CD14-positive monocyte (primary cell): Measurements from ENCODE around the gene SPTB. TPM values are rescaled to one million over a fixed set of nuclear protein-coding genes. Genes with fewer than 3 reads are reported as not detected.
A peak's percentile ranks its signal among the peaks of the same experiment; 100 is the strongest.

ENCODE experiments used
- DNase-seq, 3 donors: peaks; one replicate each; pipeline ENCODE4 v3.0.0-alpha.2; 2011 to 2022
- H2AFZ ChIP-seq: 2 replicates; pipeline ENCODE4 v1.6.0; 2012; ENCODE audit warnings: mild to moderate bottlenecking, low read depth, low read length, inconsistent platforms; ENCODE audit not compliant: insufficient read depth, poor library complexity, severe bottlenecking
- H3K27ac ChIP-seq, 2 donors: 1 replicate in 1 of 2; 2 replicates in 1 of 2; pipeline ENCODE4 v1.5.1; 2012 to 2013; ENCODE audit warnings: low read length in 2 of 2, control low read depth in 1 of 2, inconsistent platforms in 1 of 2, low read depth in 1 of 2, mild to moderate bottlenecking in 1 of 2
- H3K27me3 ChIP-seq, 2 donors: one replicate each; pipeline versions ENCODE4 v1.6.0 to v1.6.1; 2011 to 2013; ENCODE audit warnings: low read length in 2 of 2; ENCODE audit not compliant: control insufficient read depth in 2 of 2, insufficient read depth in 2 of 2
- H3K36me3 ChIP-seq, 2 donors: replicated peaks in 1 of 2; 1 replicate in 1 of 2; 2 replicates in 1 of 2; pipeline versions ENCODE4 v1.5.1 to v1.6.1; 2012 to 2013; ENCODE audit warnings: low read length in 2 of 2, control low read depth in 1 of 2, inconsistent platforms in 1 of 2, mild to moderate bottlenecking in 1 of 2; ENCODE audit not compliant: insufficient read depth in 2 of 2, control insufficient read depth in 1 of 2
- H3K4me1 ChIP-seq, 2 donors: 1 replicate in 1 of 2; 2 replicates in 1 of 2; pipeline versions ENCODE4 v1.5.1 to v1.6.1; 2012 to 2013; ENCODE audit warnings: low read length in 2 of 2, control low read depth in 1 of 2, inconsistent platforms in 1 of 2, mild to moderate bottlenecking in 1 of 2, moderate library complexity in 1 of 2; ENCODE audit not compliant: insufficient read depth in 2 of 2, control insufficient read depth in 1 of 2
- H3K4me2 ChIP-seq: replicated peaks from 2 replicates; pipeline ENCODE3; 2012; ENCODE audit warnings: low read length, moderate library complexity, mild to moderate bottlenecking; ENCODE audit not compliant: poor library complexity, severe bottlenecking; ENCODE audit errors: extremely low read depth
- H3K4me3 ChIP-seq, 3 experiments: fragments of 200-600 bp in 1 of 3; sonication (generic) in 1 of 3; replicated peaks in 1 of 3; 1 replicate in 2 of 3; 2 replicates in 1 of 3; pipeline ENCODE4 v1.5.1; 2011 to 2013; ENCODE audit warnings: low read length in 3 of 3, mild to moderate bottlenecking in 3 of 3, control low read depth in 2 of 3, low read depth in 2 of 3, inconsistent platforms in 1 of 3, moderate library complexity in 1 of 3
- H3K79me2 ChIP-seq: 2 replicates; pipeline ENCODE4 v1.6.0; 2012; ENCODE audit warnings: mild to moderate bottlenecking, control low read depth, inconsistent platforms, low read length, moderate library complexity; ENCODE audit not compliant: insufficient read depth
- H3K9ac ChIP-seq: 2 replicates; pipeline ENCODE4 v1.6.0; 2017; ENCODE audit warnings: low read length, mild to moderate bottlenecking; ENCODE audit not compliant: insufficient read depth, poor library complexity, severe bottlenecking
- H3K9me3 ChIP-seq, 2 donors: replicated peaks in 1 of 2; 1 replicate in 1 of 2; 2 replicates in 1 of 2; pipeline versions ENCODE4 v1.5.1 to v1.6.1; 2012 to 2013; ENCODE audit warnings: low read length in 2 of 2, control low read depth in 1 of 2; ENCODE audit not compliant: control insufficient read depth in 1 of 2, insufficient read depth in 1 of 2
- H4K20me1 ChIP-seq: 2 replicates; pipeline ENCODE4 v1.6.0; 2012; ENCODE audit warnings: mild to moderate bottlenecking, low read length, control low read depth, moderate library complexity; ENCODE audit not compliant: insufficient read depth
- H3K27ac Mint-ChIP-seq, 7 donors: one replicate each; pipeline ENCODE4 v1.8.0; 2020; ENCODE audit warnings: mild to moderate bottlenecking in 7 of 7, mixed read lengths in 7 of 7, moderate library complexity in 6 of 7, inconsistent platforms in 2 of 7
- H3K27me3 Mint-ChIP-seq, 3 donors: one replicate each; pipeline ENCODE4 v1.8.0; 2021 to 2022; ENCODE audit warnings: low read depth in 3 of 3, mild to moderate bottlenecking in 3 of 3, mixed read lengths in 3 of 3, moderate library complexity in 3 of 3, inconsistent platforms in 1 of 3
- H3K36me3 Mint-ChIP-seq, 2 donors: one replicate each; pipeline ENCODE4 v1.8.0; 2020; ENCODE audit warnings: mixed read lengths in 2 of 2, inconsistent platforms in 1 of 2, mild to moderate bottlenecking in 1 of 2
- H3K4me1 Mint-ChIP-seq: one replicate; pipeline ENCODE4 v1.8.0; 2020; ENCODE audit warnings: mild to moderate bottlenecking, mixed read lengths
- H3K4me3 Mint-ChIP-seq, 2 donors: one replicate each; pipeline ENCODE4 v1.8.0; 2020; ENCODE audit warnings: mild to moderate bottlenecking in 2 of 2, mixed read lengths in 2 of 2, moderate library complexity in 1 of 2
- H3K9me3 Mint-ChIP-seq, 7 donors: one replicate each; pipeline ENCODE4 v1.8.0; 2020 to 2022; ENCODE audit warnings: mixed read lengths in 7 of 7, mild to moderate bottlenecking in 6 of 7, moderate library complexity in 6 of 7, inconsistent platforms in 2 of 7
- WGBS: methylation state at CpG from one replicate; pipeline ENCODE4 v1.1.5; 2013; ENCODE audit warnings: missing lambda C conversion rate; ENCODE audit not compliant: insufficient coverage; 5-methylcytosine and 5-hydroxymethylcytosine counted together
- intact Hi-C, 2 donors: fragments of 100-400 bp; cut with micrococcal nuclease; formaldehyde crosslinking; loops; one replicate each; pipeline versions ENCODE4 v1.15.0 to v1.15.1; 2023
- polyA plus RNA-seq, 3 donors: library from polyadenylated mRNA; depleted of rRNA in 1 of 3; unstranded in 2 of 3; stranded (reverse) in 1 of 3; fragments of 300-500 nt in 2 of 3; fragments of >200 nt in 1 of 3; fragmentation: Illumina TruSeq in 2 of 3; gene quantifications; 1 replicate in 2 of 3; 2 replicates in 1 of 3; pipeline ENCODE4 v1.2.3, GENCODE V29; 2012 to 2021
- TF ChIP-seq, protein P1 (sequence below): fragments of 200-600 bp; IDR thresholded peaks from one replicate; pipeline ENCODE4 v1.8.0; 2022; ENCODE audit warnings: antibody characterized with exemption, mild to moderate bottlenecking

SPTB gene
- polyA plus RNA-seq, 3 donors = not detected

DNA sequence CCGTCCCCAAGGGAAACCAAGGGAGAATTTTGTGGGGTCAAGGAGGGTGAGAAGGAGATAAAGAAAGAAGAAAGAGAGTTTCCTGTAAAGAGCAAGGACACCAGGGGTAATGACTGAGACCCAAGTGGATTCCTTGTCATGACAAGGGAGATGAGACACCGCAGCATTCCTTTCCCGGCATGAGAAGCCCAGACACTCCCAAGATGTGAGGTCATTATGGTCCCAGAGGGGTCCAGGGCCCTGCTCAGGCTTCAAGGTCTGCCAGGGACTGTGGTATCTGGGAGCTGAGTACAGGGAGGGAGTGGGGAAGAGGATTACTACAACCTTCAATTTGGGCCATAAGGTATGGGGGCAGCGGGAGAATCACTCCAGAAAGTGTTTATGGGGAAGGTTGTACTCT is 58.1 kb downstream of the SPTB start:
- Histone ChIP-seq H3K36me3 (no peaks in the 10 kb centered on the region), H4K20me1 (no peaks in the 10 kb centered on the region), H3K9ac (no peak overlapping the region), H3K79me2 (no peaks in the 10 kb centered on the region), H3K9me3 (no peaks in the 10 kb centered on the region), H3K4me1 (peaks cover 9 to 13% of the 10 kb centered on the region in 2 donors), H3K4me2 (no peak overlapping the region), H3K27me3 (peaks cover 0 to 5% of the 10 kb centered on the region in 2 donors), H3K27ac (no peak overlapping the region), H2AFZ (no peak overlapping the region), H3K4me3 (no peak overlapping the region)
- Mint-ChIP-seq H3K9me3 (no peaks in the 10 kb centered on the region), H3K4me1 (peaks cover 17% of the 10 kb centered on the region), H3K4me3 (no peak overlapping the region), H3K27me3 (peaks cover 4 to 19% (median 16%) of the 10 kb centered on the region in 3 donors), H3K27ac (peak overlapping the region in 1 of 7 donors; percentile 16), H3K36me3 (no peaks in the 10 kb centered on the region)
- TF ChIP-seq, protein P1, sequence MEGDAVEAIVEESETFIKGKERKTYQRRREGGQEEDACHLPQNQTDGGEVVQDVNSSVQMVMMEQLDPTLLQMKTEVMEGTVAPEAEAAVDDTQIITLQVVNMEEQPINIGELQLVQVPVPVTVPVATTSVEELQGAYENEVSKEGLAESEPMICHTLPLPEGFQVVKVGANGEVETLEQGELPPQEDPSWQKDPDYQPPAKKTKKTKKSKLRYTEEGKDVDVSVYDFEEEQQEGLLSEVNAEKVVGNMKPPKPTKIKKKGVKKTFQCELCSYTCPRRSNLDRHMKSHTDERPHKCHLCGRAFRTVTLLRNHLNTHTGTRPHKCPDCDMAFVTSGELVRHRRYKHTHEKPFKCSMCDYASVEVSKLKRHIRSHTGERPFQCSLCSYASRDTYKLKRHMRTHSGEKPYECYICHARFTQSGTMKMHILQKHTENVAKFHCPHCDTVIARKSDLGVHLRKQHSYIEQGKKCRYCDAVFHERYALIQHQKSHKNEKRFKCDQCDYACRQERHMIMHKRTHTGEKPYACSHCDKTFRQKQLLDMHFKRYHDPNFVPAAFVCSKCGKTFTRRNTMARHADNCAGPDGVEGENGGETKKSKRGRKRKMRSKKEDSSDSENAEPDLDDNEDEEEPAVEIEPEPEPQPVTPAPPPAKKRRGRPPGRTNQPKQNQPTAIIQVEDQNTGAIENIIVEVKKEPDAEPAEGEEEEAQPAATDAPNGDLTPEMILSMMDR = no peak
- WGBS = 100% methylated on average over 2 of the region's 4 CpGs
- DNase-seq = no peak
- intact Hi-C loops = loop anchor here (5.0 to 10.0 kb wide), 2 partner anchors 71 to 163 kb away; partner anchors contain the start of gene FNTB (in 1 of the 2)

DNA sequence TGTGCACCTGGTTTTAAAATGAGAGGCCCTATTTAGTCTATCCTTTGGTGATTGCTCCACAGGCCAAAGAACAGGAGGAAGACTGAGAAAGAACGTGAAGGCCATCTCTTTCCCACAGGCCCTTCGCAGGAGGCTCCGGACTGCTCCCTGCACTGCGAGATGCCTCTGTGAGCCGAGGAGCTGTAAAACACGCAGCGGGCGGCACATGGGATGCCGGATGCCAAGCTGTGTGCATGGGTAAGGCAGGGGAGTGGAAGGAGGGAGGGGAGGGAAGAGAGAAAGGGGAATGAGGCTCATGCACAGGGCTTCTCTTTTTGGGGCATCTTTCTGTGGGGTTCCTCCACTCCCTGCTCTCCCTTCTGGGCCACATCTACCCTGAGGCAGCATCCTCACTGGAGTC is 61.6 kb downstream of the SPTB start:
- Histone ChIP-seq H3K4me3 (no peak overlapping the region), H3K79me2 (no peaks in the 10 kb centered on the region), H3K9ac (no peak overlapping the region), H3K36me3 (no peaks in the 10 kb centered on the region), H3K27me3 (no peaks in the 10 kb centered on the region), H3K27ac (no peak overlapping the region), H2AFZ (no peak overlapping the region), H3K4me2 (no peak overlapping the region), H3K4me1 (no peaks in the 10 kb centered on the region), H3K9me3 (no peaks in the 10 kb centered on the region), H4K20me1 (no peaks in the 10 kb centered on the region)
- no peak for DNase-seq
- no peak overlapping the region for H3K27ac Mint-ChIP-seq
- peaks cover 8 to 21% (median 12%) of the 10 kb centered on the region in 3 donors for H3K27me3 Mint-ChIP-seq
- no peaks in the 10 kb centered on the region for H3K9me3 Mint-ChIP-seq
- H3K36me3 Mint-ChIP-seq = no peaks in the 10 kb centered on the region
- WGBS = 95% methylated on average over 9 of the region's 9 CpGs
- TF ChIP-seq, protein P1 = no peak
- H3K4me3 Mint-ChIP-seq = no peak overlapping the region
- peaks cover 2% of the 10 kb centered on the region for H3K4me1 Mint-ChIP-seq
- intact Hi-C loops = no loop called here
